GM23338 (cell line): ENCODE data around the gene ITGA3. TPM values are rescaled to one million over a fixed set of nuclear protein-coding genes. Genes with fewer than 3 reads are reported as not detected.

Source experiments
- ATAC-seq: fragments of 200-7000 bp; cut with Tn5 transposase; 3 replicates; pipeline ENCODE4 v1.9.1; 2020
- DNase-seq: peaks from one replicate; pipeline ENCODE4 v3.0.0-alpha.2; 2015; ENCODE audit warnings: low spot score
- H2AFZ ChIP-seq: fragments of 200-600 bp; sonication (generic); 2 replicates; pipeline ENCODE4 v1.8.0; 2016; ENCODE audit warnings: antibody characterized with exemption, mild to moderate bottlenecking, moderate library complexity
- H3F3A ChIP-seq: fragments of 200-600 bp; sonication (generic); replicated peaks from 2 replicates; pipeline ENCODE4 v1.8.0; 2017; ENCODE audit warnings: antibody characterized with exemption, mixed run types, low read depth
- H3K27ac ChIP-seq: fragments of 200-600 bp; sonication (generic); 2 replicates; pipeline ENCODE4 v1.6.1; 2016; ENCODE audit warnings: low read depth
- H3K27me3 ChIP-seq: fragments of 200-600 bp; sonication (generic); 2 replicates; pipeline ENCODE4 v1.8.0; 2016; ENCODE audit warnings: mild to moderate bottlenecking, mixed run types, moderate library complexity; ENCODE audit not compliant: insufficient read depth
- H3K36me3 ChIP-seq: fragments of 200-600 bp; sonication (generic); 2 replicates; pipeline ENCODE4 v1.8.0; 2016; ENCODE audit warnings: mild to moderate bottlenecking; ENCODE audit not compliant: insufficient read depth
- H3K4me1 ChIP-seq: fragments of 200-600 bp; sonication (generic); 2 replicates; pipeline ENCODE4 v1.8.0; 2016; ENCODE audit warnings: mild to moderate bottlenecking, moderate library complexity; ENCODE audit not compliant: insufficient read depth
- H3K4me2 ChIP-seq: fragments of 200-600 bp; sonication (generic); 2 replicates; pipeline ENCODE4 v1.7.1; 2017; ENCODE audit warnings: mixed run types
- H3K4me3 ChIP-seq: fragments of 200-600 bp; sonication (generic); 2 replicates; pipeline ENCODE4 v1.6.1; 2016; ENCODE audit warnings: mixed run types
- H3K79me2 ChIP-seq: fragments of 200-600 bp; sonication (generic); replicated peaks from 2 replicates; pipeline ENCODE4 v1.8.0; 2017; ENCODE audit warnings: mild to moderate bottlenecking; ENCODE audit not compliant: insufficient read depth
- H3K9me2 ChIP-seq: fragments of 200-600 bp; sonication (generic); 2 replicates; pipeline ENCODE4 v1.8.0; 2017; ENCODE audit not compliant: insufficient read depth
- H4K20me1 ChIP-seq: fragments of 200-600 bp; sonication (generic); replicated peaks from 2 replicates; pipeline ENCODE4 v1.8.0; 2017; ENCODE audit warnings: mild to moderate bottlenecking; ENCODE audit not compliant: insufficient read depth
- H3K27ac Mint-ChIP-seq: 2 replicates; pipeline ENCODE4 v1.8.0; 2020; ENCODE audit warnings: inconsistent platforms, mild to moderate bottlenecking, moderate library complexity, mixed read lengths
- H3K27me3 Mint-ChIP-seq: 3 replicates; pipeline ENCODE4 v1.8.0; 2022; ENCODE audit warnings: low read depth, mild to moderate bottlenecking, moderate library complexity, mixed read lengths, inconsistent platforms; ENCODE audit not compliant: insufficient read depth, poor library complexity
- H3K36me3 Mint-ChIP-seq: 3 replicates; pipeline ENCODE4 v1.8.0; 2021; ENCODE audit warnings: low read depth, mild to moderate bottlenecking, inconsistent platforms, moderate library complexity, mixed read lengths
- H3K4me1 Mint-ChIP-seq: 3 replicates; pipeline ENCODE4 v1.8.0; 2020; ENCODE audit warnings: mild to moderate bottlenecking, inconsistent platforms, mixed read lengths
- H3K4me3 Mint-ChIP-seq: 3 replicates; pipeline ENCODE4 v1.8.0; 2021; ENCODE audit warnings: moderate library complexity, mild to moderate bottlenecking, inconsistent platforms, mixed read lengths
- H3K9me3 Mint-ChIP-seq: 3 replicates; pipeline ENCODE4 v1.8.0; 2020; ENCODE audit warnings: moderate library complexity, mild to moderate bottlenecking, inconsistent platforms, mixed read lengths
- CREB1 ChIP-seq: fragments of 250-450 bp; sonication (Bioruptor Pico); IDR thresholded peaks from 2 replicates; pipeline ENCODE4 v1.5.0; 2020; ENCODE audit warnings: low read depth, mild to moderate bottlenecking, moderate library complexity
- CTCF ChIP-seq, 2 experiments: fragments of 200-600 bp in 1 of 2; sonication (generic) in 1 of 2; conservative IDR thresholded peaks; 2 replicates each; pipeline versions ENCODE4 v1.5.1 to v1.6.1; 2016 to 2017; ENCODE audit warnings: antibody characterized with exemption in 2 of 2, low read depth in 2 of 2, mild to moderate bottlenecking in 2 of 2, moderate library complexity in 1 of 2
- ETS1 ChIP-seq: IDR thresholded peaks from 2 replicates; pipeline ENCODE4 v1.6.1; 2016; ENCODE audit warnings: antibody characterized with exemption
- EZH2 ChIP-seq: fragments of 200-600 bp; sonication (generic); IDR thresholded peaks from one replicate; pipeline ENCODE4 v1.8.0; 2017; ENCODE audit warnings: antibody characterized with exemption, mild to moderate bottlenecking, low read depth; ENCODE audit not compliant: unreplicated experiment
- EZH2phosphoT487 ChIP-seq: fragments of 200-600 bp; sonication (generic); IDR thresholded peaks from one replicate; pipeline ENCODE4 v1.8.1; 2018; ENCODE audit warnings: antibody characterized with exemption; ENCODE audit not compliant: unreplicated experiment
- JUNB ChIP-seq: IDR thresholded peaks from one replicate; pipeline ENCODE4 v1.6.1; 2016; ENCODE audit warnings: antibody characterized with exemption; ENCODE audit not compliant: unreplicated experiment
- NANOG ChIP-seq: IDR thresholded peaks from 2 replicates; pipeline ENCODE4 v1.6.1; 2016; ENCODE audit warnings: antibody characterized with exemption, borderline replicate concordance
- POLR2AphosphoS5 ChIP-seq: IDR thresholded peaks from 2 replicates; pipeline ENCODE4 v1.6.1; 2016; ENCODE audit warnings: antibody characterized with exemption, low read depth
- STAT1 ChIP-seq: IDR thresholded peaks from one replicate; pipeline ENCODE4 v1.6.1; 2016; ENCODE audit warnings: antibody characterized with exemption; ENCODE audit not compliant: unreplicated experiment
- ZNF114 ChIP-seq: fragments of 250-450 bp; sonication (Bioruptor Pico); IDR thresholded peaks from 2 replicates; pipeline ENCODE4 v1.5.0; 2020; ENCODE audit warnings: mild to moderate bottlenecking, moderate library complexity
- ZNF331 ChIP-seq: fragments of 250-450 bp; sonication (Bioruptor Pico); IDR thresholded peaks from 2 replicates; pipeline ENCODE4 v1.5.0; 2020; ENCODE audit warnings: low read depth, mild to moderate bottlenecking, moderate library complexity
- polyA plus RNA-seq: library from polyadenylated mRNA; unstranded; fragments of >200 nt; fragmentation: Nextera tagmentation; extraction: Ambion mirVana; gene quantifications from 2 replicates; pipeline ENCODE4 v1.2.1, GENCODE V29; 2016
- total RNA-seq: library from RNA; depleted of rRNA; stranded (reverse); fragments of >200 nt; shearing (Covaris generic); gene quantifications from 2 replicates; pipeline ENCODE4 v1.2.3, GENCODE V29; 2014

Gene ITGA3
- total and polyA plus RNA-seq, 2 experiments from 2014 or later = 9.6 to 28.3 TPM

GRCh38 chr17:50018909-50019308, 37.0 kb upstream of the ITGA3 start:
- Mint-ChIP-seq H3K4me3 (no peak overlapping the region), H3K36me3 (peaks cover 6% of the 10 kb centered on the region; the same call in 2 of the 3 replicates), H3K27ac (no peak overlapping the region), H3K4me1 (no peaks in the 10 kb centered on the region), H3K27me3 (peaks cover 6% of the 10 kb centered on the region), H3K9me3 (peaks cover 15% of the 10 kb centered on the region)
- no peaks in the 10 kb centered on the region for H4K20me1 ChIP-seq
- no peak for DNase-seq
- ATAC-seq = no peak
- no peaks in the 10 kb centered on the region for H3K79me2 ChIP-seq
- peaks cover 6% of the 10 kb centered on the region for H3F3A ChIP-seq
- H2AFZ ChIP-seq = no peak overlapping the region
- H3K9me2 ChIP-seq = peaks cover 3% of the 10 kb centered on the region; the same call in 1 of the 2 replicates
- no peak overlapping the region for H3K4me2 ChIP-seq
- H3K4me3 ChIP-seq = no peak overlapping the region
- H3K27ac ChIP-seq = no peak overlapping the region
- no peak for TF ChIP-seq CREB1 (CRISPR knock-in tag)
- TF ChIP-seq ZNF114 (CRISPR knock-in tag) = no peak
- no peak for TF ChIP-seq NANOG
- no peak for TF ChIP-seq POLR2AphosphoS5
- no peak for TF ChIP-seq ZNF331
- TF ChIP-seq ETS1 = no peak
- H3K4me1 ChIP-seq = no peaks in the 10 kb centered on the region
- no peaks in the 10 kb centered on the region for H3K27me3 ChIP-seq
- H3K36me3 ChIP-seq = no peaks in the 10 kb centered on the region; the same call in 1 of the 2 replicates

GRCh38 chr17:50020841-50021599, 34.9 kb upstream of the ITGA3 start:
- Histone ChIP-seq H3K4me3 (no peak overlapping the region), H3K9me2 (peaks cover 3% of the 10 kb centered on the region; the same call in 1 of the 2 replicates), H2AFZ (no peak overlapping the region), H3K79me2 (no peaks in the 10 kb centered on the region), H3K4me2 (no peak overlapping the region), H3F3A (peaks cover 17% of the 10 kb centered on the region), H3K36me3 (no peaks in the 10 kb centered on the region), H3K27ac (no peak overlapping the region), H3K4me1 (no peaks in the 10 kb centered on the region), H3K27me3 (no peaks in the 10 kb centered on the region), H4K20me1 (no peaks in the 10 kb centered on the region)
- Mint-ChIP-seq H3K36me3 (no peaks in the 10 kb centered on the region), H3K4me1 (no peaks in the 10 kb centered on the region), H3K9me3 (no peaks in the 10 kb centered on the region), H3K27me3 (peaks cover 5% of the 10 kb centered on the region), H3K4me3 (no peak overlapping the region), H3K27ac (no peak overlapping the region)
- ATAC-seq (no peak), DNase-seq (no peak)
- TF ChIP-seq NANOG = no peak
- no peak for TF ChIP-seq ZNF331
- TF ChIP-seq CTCF (conservative IDR thresholded peaks at IDR 0.05; ENCODE audit: low read depth in 2 of 2) = no peak
- TF ChIP-seq STAT1 = no peak
- TF ChIP-seq ETS1 = no peak
- TF ChIP-seq EZH2phosphoT487 = no peak
- TF ChIP-seq EZH2 = no peak
- TF ChIP-seq JUNB = no peak
- TF ChIP-seq POLR2AphosphoS5 = no peak
- TF ChIP-seq CREB1 (CRISPR knock-in tag) = no peak
